Uterus (tissue), 2 donors: ENCODE results near the gene PLRG1.

Experiments used
- POLR2A ChIP-seq, 2 donors: fragments of 450-650 bp; IDR thresholded peaks; one replicate each; pipeline ENCODE4 v1.6.1; 2016; ENCODE audit warnings: antibody characterized with exemption in 2 of 2, mild to moderate bottlenecking in 1 of 2, moderate library complexity in 1 of 2
- TF ChIP-seq, protein P1 (sequence below), 4 experiments: fragments of 200-600 bp in 2 of 4; fragments of 450-650 bp in 2 of 4; sonication (generic) in 2 of 4; IDR thresholded peaks; one replicate each; pipeline ENCODE4 v1.5.1; 2016 to 2019; ENCODE audit warnings: antibody characterized with exemption in 4 of 4, mild to moderate bottlenecking in 2 of 4, moderate library complexity in 1 of 4

DNA sequence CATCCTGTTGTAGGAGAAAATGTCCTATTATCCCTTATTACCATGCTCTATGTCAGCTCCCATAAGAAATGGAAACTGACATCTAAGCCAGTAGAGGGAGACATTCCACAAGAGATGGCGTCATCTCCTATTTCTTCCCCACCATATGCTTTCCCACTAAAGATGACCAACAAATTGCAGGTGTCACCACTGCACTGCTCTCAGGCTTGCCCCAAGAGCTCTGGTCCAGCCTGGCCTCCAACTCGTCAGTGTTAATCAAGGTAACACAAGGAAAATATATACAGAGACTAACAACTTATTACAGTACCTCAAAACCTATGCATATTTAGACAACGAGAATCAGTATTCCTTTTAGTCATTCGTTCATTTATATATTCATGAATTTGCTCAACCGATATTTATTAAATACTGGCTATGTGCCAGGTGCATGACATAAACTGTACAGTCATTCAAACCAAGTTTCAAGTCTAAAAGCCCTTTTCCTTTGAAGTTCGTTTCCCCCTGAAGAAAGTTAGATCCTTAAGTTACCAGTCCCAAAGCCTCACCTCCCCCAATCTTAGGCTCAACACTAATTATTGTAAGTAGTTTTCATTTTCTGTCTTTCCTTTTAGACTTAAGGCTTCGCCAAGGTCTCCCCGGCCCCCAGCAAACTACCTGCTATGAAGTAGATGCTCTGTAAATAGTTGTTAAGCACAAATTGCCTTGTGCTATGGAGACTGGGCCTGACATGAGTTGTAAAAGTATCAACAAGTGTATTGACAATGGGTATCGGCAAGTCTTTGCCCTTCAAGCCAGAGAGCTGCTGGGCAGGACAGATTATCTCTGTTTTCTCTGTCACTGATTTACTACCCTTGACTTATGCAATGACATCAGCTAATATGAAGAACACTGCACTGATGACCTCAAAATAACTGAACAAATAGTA lies 9.6 kb upstream of the PLRG1 start:
- TF ChIP-seq, protein P1, sequence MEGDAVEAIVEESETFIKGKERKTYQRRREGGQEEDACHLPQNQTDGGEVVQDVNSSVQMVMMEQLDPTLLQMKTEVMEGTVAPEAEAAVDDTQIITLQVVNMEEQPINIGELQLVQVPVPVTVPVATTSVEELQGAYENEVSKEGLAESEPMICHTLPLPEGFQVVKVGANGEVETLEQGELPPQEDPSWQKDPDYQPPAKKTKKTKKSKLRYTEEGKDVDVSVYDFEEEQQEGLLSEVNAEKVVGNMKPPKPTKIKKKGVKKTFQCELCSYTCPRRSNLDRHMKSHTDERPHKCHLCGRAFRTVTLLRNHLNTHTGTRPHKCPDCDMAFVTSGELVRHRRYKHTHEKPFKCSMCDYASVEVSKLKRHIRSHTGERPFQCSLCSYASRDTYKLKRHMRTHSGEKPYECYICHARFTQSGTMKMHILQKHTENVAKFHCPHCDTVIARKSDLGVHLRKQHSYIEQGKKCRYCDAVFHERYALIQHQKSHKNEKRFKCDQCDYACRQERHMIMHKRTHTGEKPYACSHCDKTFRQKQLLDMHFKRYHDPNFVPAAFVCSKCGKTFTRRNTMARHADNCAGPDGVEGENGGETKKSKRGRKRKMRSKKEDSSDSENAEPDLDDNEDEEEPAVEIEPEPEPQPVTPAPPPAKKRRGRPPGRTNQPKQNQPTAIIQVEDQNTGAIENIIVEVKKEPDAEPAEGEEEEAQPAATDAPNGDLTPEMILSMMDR (IDR thresholded peaks at IDR 0.05): no peak
- TF ChIP-seq POLR2A (IDR thresholded peaks at IDR 0.05): no peak
